Measurements from ENCODE around the gene LCE3B.

LCE3B gene

DNA sequence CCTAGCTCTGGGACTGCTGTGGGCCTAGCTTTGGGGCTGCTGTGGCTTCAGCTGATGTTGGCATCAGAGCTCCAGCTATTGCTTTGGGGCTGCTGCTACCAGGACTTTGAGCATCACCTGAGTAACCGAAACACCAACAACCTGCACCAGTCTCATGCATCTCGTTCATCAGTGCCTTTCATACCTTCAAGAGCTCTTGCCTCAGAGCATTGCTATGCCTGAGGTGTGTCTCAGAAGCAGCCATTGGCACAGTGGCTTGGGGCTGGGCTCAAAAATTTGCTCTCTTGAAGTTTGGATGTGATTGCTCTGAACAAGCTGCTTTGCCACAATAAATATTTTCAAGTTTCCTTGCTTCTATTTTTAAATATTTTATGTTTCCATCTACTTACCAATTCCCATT, 42.8 kb downstream of the LCE3B start:
- H3K4me3 ChIP-seq (ENCODE audit: low read depth, low read length) = no peak overlapping the region
- TF ChIP-seq, protein P1, sequence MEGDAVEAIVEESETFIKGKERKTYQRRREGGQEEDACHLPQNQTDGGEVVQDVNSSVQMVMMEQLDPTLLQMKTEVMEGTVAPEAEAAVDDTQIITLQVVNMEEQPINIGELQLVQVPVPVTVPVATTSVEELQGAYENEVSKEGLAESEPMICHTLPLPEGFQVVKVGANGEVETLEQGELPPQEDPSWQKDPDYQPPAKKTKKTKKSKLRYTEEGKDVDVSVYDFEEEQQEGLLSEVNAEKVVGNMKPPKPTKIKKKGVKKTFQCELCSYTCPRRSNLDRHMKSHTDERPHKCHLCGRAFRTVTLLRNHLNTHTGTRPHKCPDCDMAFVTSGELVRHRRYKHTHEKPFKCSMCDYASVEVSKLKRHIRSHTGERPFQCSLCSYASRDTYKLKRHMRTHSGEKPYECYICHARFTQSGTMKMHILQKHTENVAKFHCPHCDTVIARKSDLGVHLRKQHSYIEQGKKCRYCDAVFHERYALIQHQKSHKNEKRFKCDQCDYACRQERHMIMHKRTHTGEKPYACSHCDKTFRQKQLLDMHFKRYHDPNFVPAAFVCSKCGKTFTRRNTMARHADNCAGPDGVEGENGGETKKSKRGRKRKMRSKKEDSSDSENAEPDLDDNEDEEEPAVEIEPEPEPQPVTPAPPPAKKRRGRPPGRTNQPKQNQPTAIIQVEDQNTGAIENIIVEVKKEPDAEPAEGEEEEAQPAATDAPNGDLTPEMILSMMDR (IDR thresholded peaks at IDR 0.05; ENCODE audit: low read depth, low read length, missing control alignments) = no peak
- no peak for DNase-seq (ENCODE audit: low read depth)

DNA sequence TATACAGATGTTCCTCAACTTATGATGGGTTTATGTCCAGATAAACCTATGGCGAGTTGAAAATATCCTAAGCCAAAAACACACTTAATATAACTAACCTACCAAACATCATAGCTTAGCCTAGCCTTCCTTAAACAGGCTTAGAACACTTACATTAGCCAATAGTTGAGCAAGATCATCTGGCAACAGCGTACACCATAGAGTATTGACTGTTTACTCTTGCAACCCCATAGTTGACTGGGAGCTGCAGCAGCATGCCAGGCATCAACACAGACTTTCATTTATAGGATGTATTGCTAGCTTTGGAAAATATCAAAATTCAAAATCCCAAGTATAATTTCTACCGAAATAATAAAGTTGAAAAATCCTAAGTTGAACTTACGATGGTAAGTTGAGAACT, 44.1 kb downstream of the LCE3B start:
- H3K4me3 ChIP-seq (ENCODE audit: low read depth, low read length) = no peak overlapping the region
- TF ChIP-seq, protein P1 (IDR thresholded peaks at IDR 0.05; ENCODE audit: low read depth, low read length, missing control alignments) = no peak
- DNase-seq (ENCODE audit: low read depth) = no peak

DNA sequence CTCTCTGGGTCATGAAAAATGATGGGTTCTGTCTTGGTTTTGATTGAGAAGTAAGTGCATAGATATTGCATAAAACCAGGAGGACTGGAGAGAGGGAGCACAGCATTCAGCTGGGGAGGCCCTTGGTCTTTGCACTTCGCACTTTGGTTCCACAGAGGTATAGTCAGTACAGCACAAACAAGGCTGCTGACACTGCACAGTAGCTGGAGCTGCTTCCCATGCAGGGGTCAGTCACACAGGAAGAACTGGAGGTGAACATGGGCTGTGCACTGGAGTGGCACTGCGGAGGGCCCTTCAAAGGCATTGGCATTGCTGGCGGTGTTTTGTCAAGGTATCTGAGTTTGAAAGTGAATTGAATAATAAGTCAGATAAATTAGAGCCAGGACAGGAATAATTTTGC, 45.0 kb downstream of the LCE3B start:
- H3K4me3 ChIP-seq (ENCODE audit: low read depth, low read length) = no peak overlapping the region
- TF ChIP-seq, protein P1 (IDR thresholded peaks at IDR 0.05; ENCODE audit: low read depth, low read length, missing control alignments) = no peak
- no peak for DNase-seq (ENCODE audit: low read depth)

DNA sequence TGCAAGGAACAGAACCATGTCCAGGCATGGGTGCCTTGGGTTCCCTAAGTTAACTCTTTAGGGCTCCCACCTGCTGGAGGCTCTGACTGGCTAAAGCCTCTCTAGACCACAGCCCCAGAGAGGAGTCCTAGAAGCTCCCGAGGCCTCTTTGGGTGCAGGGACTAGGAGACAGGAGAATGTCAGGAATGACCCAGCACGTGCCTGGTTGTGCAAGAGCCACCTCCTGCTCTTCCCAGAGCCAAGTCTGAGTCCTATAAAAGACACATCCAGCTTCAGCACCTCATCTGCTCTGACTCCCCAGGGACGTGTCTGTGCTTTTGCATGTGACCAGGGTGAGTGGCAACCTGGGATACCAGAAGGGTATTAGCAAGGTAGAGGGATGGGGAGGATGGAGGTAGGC, 49.5 kb downstream of the LCE3B start, which contains the start of gene LCE2D:
Gene LCE2D, plus strand, starts transcription at position 283 of the 400 bp plus-strand sequence. CDS start 726 bp downstream, outside the sequence.
- no peak for DNase-seq (ENCODE audit: low read depth)
- H3K4me3 ChIP-seq (ENCODE audit: low read depth, low read length) = no peak within 1 kb of the TSS
- TF ChIP-seq, protein P1 (IDR thresholded peaks at IDR 0.05; ENCODE audit: low read depth, low read length, missing control alignments) = no peak
